Right ventricle myocardium superior (tissue), 1 donor: Measurements from ENCODE around the gene AMZ1. TPM values are rescaled to one million over a fixed set of nuclear protein-coding genes. Genes with fewer than 3 reads are reported as not detected.

Experiments used
- ATAC-seq: fragments of 200-7000 bp; cut with Tn5 transposase; one replicate; pipeline ENCODE4 v1.9.1; 2020; ENCODE audit warnings: mild to moderate bottlenecking; ENCODE audit not compliant: poor library complexity
- DNase-seq: peaks from one replicate; pipeline ENCODE4 v3.0.0-alpha.2; 2020
- intact Hi-C: fragments of 100-400 bp; cut with DNase I; formaldehyde crosslinking; loops from one replicate; pipeline ENCODE4 v1.11.2; 2022
- total RNA-seq: library from RNA; stranded (reverse); fragmentation: NEBNext Ultra II Directional; extraction: Animal tissue kit (Norgen Biotek cat#: 25700); gene quantifications from one replicate; pipeline ENCODE4 v1.2.1, GENCODE V29; 2021
- donor health status: DM: no; HTN: yes; CAD: no; lungs with severe emphysema.

The AMZ1 gene
- total RNA-seq, 1 donor from 2014 or later = 0.08 TPM

DNA sequence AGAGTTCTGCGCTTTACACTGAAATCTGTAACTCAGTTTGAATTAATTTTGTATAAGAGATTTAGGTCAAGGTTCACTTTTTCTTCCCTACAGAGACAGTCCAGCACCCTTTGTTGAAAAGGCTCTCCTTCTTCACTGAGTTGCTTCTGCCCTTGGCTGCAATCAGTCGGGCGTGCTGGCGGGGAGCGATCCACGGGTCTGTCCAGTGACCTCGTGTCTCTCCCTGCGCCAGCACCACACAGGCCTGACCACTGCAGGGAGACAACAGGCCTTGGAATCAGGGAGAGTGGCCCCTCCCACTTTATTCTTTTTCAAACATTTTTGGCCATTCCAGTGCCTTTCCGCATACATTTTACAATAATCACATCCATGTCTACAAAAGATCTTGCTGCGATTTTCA, 66.9 kb downstream of the AMZ1 start:
- no peak for DNase-seq
- ATAC-seq = no peak
- intact Hi-C loops = no loop called here

- DNase-seq = no peak
- intact Hi-C loops = no loop called here
- ATAC-seq = no peak
Measured at GRCh38 chr7:2755531-2755930, 67.5 kb downstream of the AMZ1 start.

DNA sequence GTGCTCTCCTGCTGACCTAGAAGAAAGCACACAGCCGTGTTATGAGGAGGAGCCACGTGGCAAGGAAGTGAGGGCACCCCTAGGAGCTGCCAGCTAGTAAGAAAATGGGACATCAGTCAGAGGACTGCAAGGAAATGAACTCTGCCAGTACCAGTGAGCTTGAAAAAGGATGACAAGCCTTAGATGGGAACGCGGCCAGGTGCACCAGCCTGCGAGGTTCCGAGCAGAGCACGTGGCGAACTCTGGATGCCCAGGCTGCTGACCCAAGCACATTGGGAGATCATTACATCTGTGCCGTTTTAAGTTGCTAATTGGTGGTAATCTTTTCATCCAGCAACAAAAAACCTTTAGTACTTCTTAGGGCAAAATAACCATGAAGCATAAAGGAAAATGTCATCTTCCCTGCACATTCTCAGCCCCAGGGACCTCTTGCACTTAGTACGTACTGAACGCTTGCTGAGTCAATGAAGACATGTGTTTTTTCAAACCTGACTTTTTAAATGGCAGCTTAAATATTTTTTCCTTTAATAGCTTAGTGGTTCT, 69.4 kb downstream of the AMZ1 start:
- DNase-seq = peak; percentile 70
- intact Hi-C loops = no loop called here

GRCh38 chr7:2757904-2758672, 70.1 kb downstream of the AMZ1 start:
- peak; percentile 44 for ATAC-seq
- intact Hi-C loops = no loop called here
- DNase-seq = no peak

More for the DNA sequence above, 69.4 kb downstream of the AMZ1 start:
- ATAC-seq = peak; percentile 8

- no peak for ATAC-seq
- intact Hi-C loops = no loop called here
- no peak for DNase-seq
Measured at GRCh38 chr7:2758673-2759616, 70.9 kb downstream of the AMZ1 start.

DNA sequence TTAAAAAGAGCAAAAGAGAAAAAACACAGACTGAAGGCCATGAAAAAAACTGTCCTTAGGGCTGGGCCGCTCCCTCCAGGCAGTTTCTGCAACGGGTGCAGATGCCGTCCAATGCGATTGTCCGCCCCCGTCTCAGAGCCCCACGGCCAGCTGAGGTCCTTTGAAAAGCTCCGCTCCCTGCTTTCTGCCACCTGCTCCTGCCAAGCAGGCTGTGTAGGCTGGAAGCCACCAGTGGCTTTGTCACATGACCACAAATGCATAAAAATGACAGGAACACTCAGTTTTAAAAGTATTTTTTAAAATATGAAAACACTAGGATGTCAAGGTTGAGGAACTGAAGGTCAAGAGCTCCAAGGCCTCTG, 71.7 kb downstream of the AMZ1 start:
- DNase-seq (no peak), ATAC-seq (peak; percentile 25)
- intact Hi-C loops = loop anchor here (5.0 kb wide), 1 partner anchor 43 kb away; no protein-coding TSS in a partner anchor

- intact Hi-C loops = loop anchor here (5.0 kb wide), 1 partner anchor 42 kb away; no protein-coding TSS in a partner anchor
- DNase-seq (peak; percentile 64), ATAC-seq (peak; percentile 83)
Measured at GRCh38 chr7:2760098-2760889, 72.3 kb downstream of the AMZ1 start.

- no peak for ATAC-seq
- intact Hi-C loops = loop anchor here (5.0 kb wide), 1 partner anchor 41 kb away; no protein-coding TSS in a partner anchor
- DNase-seq = no peak
Measured at GRCh38 chr7:2761131-2761624, 73.2 kb downstream of the AMZ1 start.

DNA sequence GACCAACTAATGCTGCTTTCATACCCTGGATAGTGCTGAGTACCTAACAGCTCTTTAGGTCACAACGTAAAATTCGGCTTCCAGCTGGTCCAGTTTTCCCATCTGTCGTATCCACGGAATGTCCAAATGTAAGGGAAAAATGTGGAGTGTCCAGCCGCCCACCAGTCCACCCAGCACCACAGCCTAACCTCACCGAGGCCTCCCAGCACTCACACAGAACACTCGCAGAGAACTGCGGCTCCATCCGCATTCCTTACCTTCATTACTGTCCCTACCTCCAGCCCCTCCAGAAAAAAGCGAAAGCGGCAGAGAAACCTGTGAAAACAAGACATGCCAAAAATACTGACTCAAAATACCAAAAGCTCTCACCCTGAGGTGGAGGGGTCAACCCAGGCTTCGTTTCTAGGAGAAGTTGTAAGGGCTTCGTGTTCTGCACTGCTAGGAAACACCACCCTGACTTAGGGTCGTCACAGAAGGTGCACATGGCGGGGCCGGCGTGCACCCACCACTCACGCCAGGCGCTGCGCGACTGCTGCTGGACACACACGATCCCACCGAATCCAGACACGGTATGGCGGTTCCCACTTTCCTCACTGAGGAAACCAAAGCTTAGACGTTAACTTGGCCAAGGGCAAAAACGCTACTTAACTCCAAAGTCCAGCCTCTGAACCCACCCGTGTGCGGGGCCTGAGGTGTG, 73.9 kb downstream of the AMZ1 start:
- intact Hi-C loops = loop anchor here (5.0 kb wide), 1 partner anchor 40 kb away; no protein-coding TSS in a partner anchor
- ATAC-seq (no peak), DNase-seq (no peak)

- DNase-seq (no peak), ATAC-seq (no peak)
- intact Hi-C loops = loop anchor here (5.0 kb wide), 1 partner anchor 39 kb away; no protein-coding TSS in a partner anchor
Measured at GRCh38 chr7:2763597-2763996, 75.6 kb downstream of the AMZ1 start.

DNA sequence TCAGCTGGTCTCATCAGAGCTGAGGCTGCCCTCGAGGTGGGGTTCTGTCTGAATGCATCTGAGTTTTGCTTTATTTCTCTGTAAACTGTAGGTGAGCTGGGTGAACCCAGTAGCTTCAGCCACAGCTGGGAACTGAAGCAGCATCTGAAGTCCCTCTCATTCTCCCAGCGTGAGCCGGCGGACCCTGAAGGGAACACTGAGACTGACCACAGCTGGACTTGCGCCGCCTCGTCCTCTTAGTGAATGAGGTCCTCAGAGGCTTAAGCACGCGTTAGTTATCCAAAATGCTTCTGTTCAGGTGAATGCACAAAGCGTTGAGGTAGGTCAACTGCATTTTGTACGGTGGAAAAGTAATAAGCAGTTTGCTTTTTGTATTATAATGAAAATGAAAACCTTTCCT, 76.6 kb downstream of the AMZ1 start:
- no peak for ATAC-seq
- intact Hi-C loops = loop anchor here (5.0 kb wide), 1 partner anchor 38 kb away; no protein-coding TSS in a partner anchor

More for the DNA sequence above, 76.6 kb downstream of the AMZ1 start:
- no peak for DNase-seq

Other genes starting within 250 kb of the AMZ1 start
- not detected for gene GRIFIN, start 211.8 kb upstream of the AMZ1 start, total RNA-seq
- 4.6 TPM for gene LFNG, start 168.4 kb upstream of the AMZ1 start, total RNA-seq
- 14.7 TPM for gene BRAT1, start 132.7 kb upstream of the AMZ1 start, total RNA-seq
- 9.9 TPM for gene IQCE, start 129.2 kb upstream of the AMZ1 start, total RNA-seq
- 12.6 TPM for gene TTYH3, start 56.2 kb upstream of the AMZ1 start, total RNA-seq
- 40.6 TPM for gene GNA12, start 156.1 kb downstream of the AMZ1 start, total RNA-seq